IMR-90 (cell line): ENCODE data around the gene LRP1B.

Experiments used
- BHLHE40 ChIP-seq: fragments of 150-350 bp; IDR thresholded peaks from 2 replicates; pipeline ENCODE4 v1.6.1; 2016; ENCODE audit warnings: mild to moderate bottlenecking, low read depth, low read length
- CEBPB ChIP-seq: IDR thresholded peaks from 2 replicates; pipeline ENCODE4 v1.6.1; 2012; ENCODE audit warnings: low read depth, low read length, improper control_type of control experiment
- CHD1 ChIP-seq: IDR thresholded peaks from 2 replicates; pipeline ENCODE4 v1.6.1; 2012; ENCODE audit warnings: low read depth, low read length, improper control_type of control experiment
- CTCF ChIP-seq: conservative IDR thresholded peaks from 2 replicates; pipeline ENCODE4 v1.5.1; 2012; ENCODE audit warnings: mild to moderate bottlenecking, low read depth, low read length, improper control_type of control experiment
- FOS ChIP-seq: fragments of 150-350 bp; IDR thresholded peaks from 2 replicates; pipeline ENCODE4 v1.6.1; 2016; ENCODE audit warnings: low read depth, low read length
- MAZ ChIP-seq: IDR thresholded peaks from 2 replicates; pipeline ENCODE4 v1.6.1; 2012; ENCODE audit warnings: low read depth, mild to moderate bottlenecking, low read length, improper control_type of control experiment, moderate library complexity, borderline replicate concordance
- NFE2L2 ChIP-seq: fragments of 150-350 bp; IDR thresholded peaks from 2 replicates; pipeline ENCODE4 v1.6.1; 2016; ENCODE audit warnings: low read depth, mild to moderate bottlenecking, low read length
- POLR2A ChIP-seq: IDR thresholded peaks from 2 replicates; pipeline ENCODE4 v1.6.1; 2012; ENCODE audit warnings: mild to moderate bottlenecking, low read depth, low read length
- RAD21 ChIP-seq: IDR thresholded peaks from 2 replicates; pipeline ENCODE4 v1.6.1; 2012; ENCODE audit warnings: low read length, improper control_type of control experiment
- RCOR1 ChIP-seq: IDR thresholded peaks from 2 replicates; pipeline ENCODE4 v1.6.1; 2012; ENCODE audit warnings: mild to moderate bottlenecking, low read length, improper control_type of control experiment; ENCODE audit not compliant: insufficient replicate concordance

GRCh38 chr2:141947396-141948114 lies 183.3 kb downstream of the LRP1B start:
- TF ChIP-seq CTCF = no peak
- TF ChIP-seq RAD21 = no peak
- no peak for TF ChIP-seq POLR2A
- TF ChIP-seq BHLHE40 = no peak
- no peak for TF ChIP-seq NFE2L2
- TF ChIP-seq CHD1 = no peak
- no peak for TF ChIP-seq CEBPB
- no peak for TF ChIP-seq MAZ
- no peak for TF ChIP-seq RCOR1
- TF ChIP-seq FOS = no peak
